Activated CD8-positive, alpha-beta T cell treated with anti-CD3 and anti-CD28 coated beads, Interleukin-2, amount 10 ng/mL, durations not matched to agents 7 days and 5 days (primary cell): Measurements from ENCODE around the gene MEF2D. TPM values are rescaled to one million over a fixed set of nuclear protein-coding genes. Genes with fewer than 3 reads are reported as not detected.
A peak's percentile ranks its signal among the peaks of the same experiment; 100 is the strongest.

Experiments
- ATAC-seq: fragments of 150-1000 bp; cut with Tn5 transposase; one replicate; pipeline ENCODE4 v1.10.0; 2021; ENCODE audit warnings: moderate library complexity
- CTCF ChIA-PET: fragments of 350-600 bp; sonication (Branson Sonifier 250); formaldehyde crosslinking; loops from one replicate; lab custom pipeline; 2021; ENCODE audit warnings: antibody characterized with exemption; lab: Charles Lee
- POLR2A ChIA-PET: fragments of 350-600 bp; sonication (Branson Sonifier 250); formaldehyde crosslinking; loops from one replicate; lab custom pipeline; 2021; ENCODE audit warnings: antibody characterized with exemption; lab: Charles Lee
- DNase-seq: peaks from one replicate; pipeline ENCODE4 v3.0.0-alpha.2; 2020
- H3K27ac Mint-ChIP-seq: one replicate; pipeline ENCODE4 v1.8.0; 2021; ENCODE audit warnings: mild to moderate bottlenecking, mixed read lengths
- H3K27me3 Mint-ChIP-seq: one replicate; pipeline ENCODE4 v1.8.0; 2021; ENCODE audit warnings: low read depth, mixed read lengths
- H3K36me3 Mint-ChIP-seq: one replicate; pipeline ENCODE4 v1.8.0; 2021; ENCODE audit warnings: low read depth, mixed read lengths
- H3K4me1 Mint-ChIP-seq: one replicate; pipeline ENCODE4 v1.8.0; 2021; ENCODE audit warnings: low read depth, mixed read lengths
- H3K4me3 Mint-ChIP-seq: one replicate; pipeline ENCODE4 v1.8.0; 2021; ENCODE audit warnings: mild to moderate bottlenecking, mixed read lengths
- H3K9me3 Mint-ChIP-seq: one replicate; pipeline ENCODE4 v1.8.0; 2022; ENCODE audit warnings: mixed read lengths; ENCODE audit not compliant: insufficient read depth
- total RNA-seq, 2 experiments: library from RNA; stranded (reverse); gene quantifications; one replicate each; pipeline ENCODE4 v1.2.3, GENCODE V29; 2021

The MEF2D gene
- total RNA-seq, 2 experiments from 2014 or later: 34.8 to 40.1 TPM

GRCh38 chr1:156508205-156508954, 7.8 kb upstream of the MEF2D start:
- POLR2A ChIA-PET: interaction anchor here (0.5 to 1.9 kb wide), 11 partner anchors 8 to 221 kb away, joined by 3 to 14 read pairs (median 4); partner anchors contain the start of gene MEF2D
- H3K27me3 Mint-ChIP-seq: peaks cover 3% of the 10 kb centered on the region
- DNase-seq: no peak

GRCh38 chr1:156506450-156506849, 5.9 kb upstream of the MEF2D start:
- peak overlapping the region; percentile 99 for H3K27ac Mint-ChIP-seq

More at GRCh38 chr1:156508205-156508954, 7.8 kb upstream of the MEF2D start:
- H3K36me3 Mint-ChIP-seq: peaks cover 10% of the 10 kb centered on the region
- ATAC-seq: no peak
- H3K4me1 Mint-ChIP-seq: peaks cover 61% of the 10 kb centered on the region
- H3K9me3 Mint-ChIP-seq: no peaks in the 10 kb centered on the region
- CTCF ChIA-PET: interaction anchor here (0.7 to 4.5 kb wide), 15 partner anchors 8 to 122 kb away, joined by 3 to 34 read pairs (median 3); no protein-coding TSS in a partner anchor
- peak overlapping the region; percentile 91 for H3K27ac Mint-ChIP-seq
- H3K4me3 Mint-ChIP-seq: peak overlapping the region; percentile 77

GRCh38 chr1:156505679-156506298, 5.2 kb upstream of the MEF2D start:
- Mint-ChIP-seq H3K27me3 (no peaks in the 10 kb centered on the region), H3K4me1 (peaks cover 78% of the 10 kb centered on the region), H3K36me3 (peaks cover 11% of the 10 kb centered on the region), H3K4me3 (peak overlapping the region; percentile 68), H3K9me3 (no peaks in the 10 kb centered on the region), H3K27ac (peak overlapping the region; percentile 99)
- CTCF ChIA-PET: interaction anchor here (1.4 to 10.8 kb wide), 6 partner anchors 15 to 60 kb away, joined by 6 to 207 read pairs (median 21); no protein-coding TSS in a partner anchor
- DNase-seq (no peak), ATAC-seq (no peak)
- POLR2A ChIA-PET: interaction anchor here (1.1 to 8.1 kb wide), 5 partner anchors 16 to 76 kb away, joined by 3 to 99 read pairs (median 7); no protein-coding TSS in a partner anchor

More at GRCh38 chr1:156506450-156506849, 5.9 kb upstream of the MEF2D start:
- H3K36me3 Mint-ChIP-seq: peaks cover 11% of the 10 kb centered on the region
- ATAC-seq: no peak
- POLR2A ChIA-PET: interaction anchor here (0.6 kb wide), 1 partner anchor 18 kb away, joined by 6 read pairs; no protein-coding TSS in a partner anchor
- H3K4me3 Mint-ChIP-seq: peak overlapping the region; percentile 68
- DNase-seq: no peak
- CTCF ChIA-PET: interaction anchor here (1.4 to 4.5 kb wide), 2 partner anchors 18 to 26 kb away, joined by 7 to 34 read pairs; no protein-coding TSS in a partner anchor
- H3K27me3 Mint-ChIP-seq: no peaks in the 10 kb centered on the region
- no peaks in the 10 kb centered on the region for H3K9me3 Mint-ChIP-seq
- peaks cover 77% of the 10 kb centered on the region for H3K4me1 Mint-ChIP-seq

GRCh38 chr1:156504821-156505678, 4.5 kb upstream of the MEF2D start:
- H3K27ac Mint-ChIP-seq: peak overlapping the region; percentile 99

GRCh38 chr1:156504438-156504813, 3.9 kb upstream of the MEF2D start:
- CTCF ChIA-PET: interaction anchor here (0.6 to 10.8 kb wide), 9 partner anchors 14 to 353 kb away, joined by 3 to 207 read pairs (median 6); no protein-coding TSS in a partner anchor
- no peaks in the 10 kb centered on the region for H3K27me3 Mint-ChIP-seq
- H3K27ac Mint-ChIP-seq: peak overlapping the region; percentile 99
- peaks cover 11% of the 10 kb centered on the region for H3K36me3 Mint-ChIP-seq
- H3K9me3 Mint-ChIP-seq: no peaks in the 10 kb centered on the region
- DNase-seq (peak; percentile 68), ATAC-seq (peak; percentile 1)
- POLR2A ChIA-PET: interaction anchor here (0.9 to 8.1 kb wide), 11 partner anchors 8 to 87 kb away, joined by 3 to 99 read pairs (median 4); partner anchors contain the start of gene NAXE
- peak overlapping the region; percentile 68 for H3K4me3 Mint-ChIP-seq
- H3K4me1 Mint-ChIP-seq: peaks cover 75% of the 10 kb centered on the region

More at GRCh38 chr1:156504821-156505678, 4.5 kb upstream of the MEF2D start:
- DNase-seq (peak; percentile 99), ATAC-seq (peak; percentile 32)
- H3K36me3 Mint-ChIP-seq: peaks cover 11% of the 10 kb centered on the region
- CTCF ChIA-PET: interaction anchor here (1.0 to 10.8 kb wide), 8 partner anchors 14 to 119 kb away, joined by 3 to 207 read pairs (median 7); no protein-coding TSS in a partner anchor
- H3K27me3 Mint-ChIP-seq: no peaks in the 10 kb centered on the region
- peak overlapping the region; percentile 68 for H3K4me3 Mint-ChIP-seq
- no peaks in the 10 kb centered on the region for H3K9me3 Mint-ChIP-seq
- peaks cover 75% of the 10 kb centered on the region for H3K4me1 Mint-ChIP-seq
- POLR2A ChIA-PET: interaction anchor here (0.9 to 8.1 kb wide), 11 partner anchors 9 to 86 kb away, joined by 3 to 99 read pairs (median 4); partner anchors contain the start of gene NAXE

GRCh38 chr1:156503698-156504437, 3.3 kb upstream of the MEF2D start:
- ChIA-PET POLR2A (interaction anchor here (1.0 to 8.1 kb wide), 6 partner anchors 8 to 23 kb away, joined by 4 to 143 read pairs (median 13); no protein-coding TSS in a partner anchor), CTCF (interaction anchor here (0.6 to 10.8 kb wide), 9 partner anchors 13 to 352 kb away, joined by 3 to 207 read pairs (median 8); no protein-coding TSS in a partner anchor)
- Mint-ChIP-seq H3K9me3 (no peaks in the 10 kb centered on the region), H3K4me1 (peaks cover 72% of the 10 kb centered on the region), H3K4me3 (peak overlapping the region; percentile 68), H3K27me3 (no peaks in the 10 kb centered on the region), H3K36me3 (peaks cover 11% of the 10 kb centered on the region), H3K27ac (peak overlapping the region; percentile 99)
- DNase-seq (no peak), ATAC-seq (no peak)

GRCh38 chr1:156502894-156503697, 2.5 kb upstream of the MEF2D start:
- Mint-ChIP-seq H3K36me3 (peaks cover 11% of the 10 kb centered on the region), H3K4me3 (peak overlapping the region; percentile 22), H3K27me3 (no peaks in the 10 kb centered on the region), H3K9me3 (no peaks in the 10 kb centered on the region), H3K27ac (peak overlapping the region; percentile 99), H3K4me1 (peaks cover 72% of the 10 kb centered on the region)
- ATAC-seq (no peak), DNase-seq (no peak)
- ChIA-PET CTCF (interaction anchor here (0.5 to 10.8 kb wide), 11 partner anchors 12 to 540 kb away, joined by 3 to 207 read pairs (median 9); no protein-coding TSS in a partner anchor), POLR2A (interaction anchor here (4.1 to 8.1 kb wide), 3 partner anchors 17 to 79 kb away, joined by 27 to 143 read pairs (median 99); no protein-coding TSS in a partner anchor)

GRCh38 chr1:156502391-156502893, 1.9 kb upstream of the MEF2D start:
- ChIA-PET POLR2A (interaction anchor here (2.0 to 8.1 kb wide), 4 partner anchors 16 to 79 kb away, joined by 9 to 143 read pairs (median 63); partner anchors contain the start of gene IQGAP3), CTCF (interaction anchor here (0.5 to 10.8 kb wide), 15 partner anchors 12 to 539 kb away, joined by 3 to 207 read pairs (median 5); no protein-coding TSS in a partner anchor)
- Mint-ChIP-seq H3K9me3 (no peaks in the 10 kb centered on the region), H3K27me3 (no peaks in the 10 kb centered on the region), H3K27ac (peak overlapping the region; percentile 99), H3K36me3 (peaks cover 11% of the 10 kb centered on the region), H3K4me3 (peak overlapping the region; percentile 79), H3K4me1 (peaks cover 72% of the 10 kb centered on the region)
- ATAC-seq (no peak), DNase-seq (no peak)
